ENCODE data around the gene SPATA4. TPM values are rescaled to one million over a fixed set of nuclear protein-coding genes. Genes with fewer than 3 reads are reported as not detected.

The SPATA4 gene
- total and polyA plus RNA-seq, 2 of the 13 experiments (the other 11 are each of a cell fraction or from before 2014, with no cell fraction given), result not detected

- DNase-seq (ENCODE audit: low spot score) (no peak), ATAC-seq (no peak), FAIRE-seq (no peak)
- no peaks in the 10 kb centered on the region for H4K20me1 ChIP-seq (ENCODE audit: insufficient read depth, low read length)
- H2AFZ ChIP-seq (ENCODE audit: low read length), result no peak overlapping the region
- H3K79me2 ChIP-seq (ENCODE audit: insufficient read depth, low read length), result no peaks in the 10 kb centered on the region
- H3K9ac ChIP-seq (ENCODE audit: insufficient read depth, low read depth, low read length), result no peak overlapping the region
- no peak overlapping the region for H3K27ac ChIP-seq (ENCODE audit: extremely low read length, insufficient read depth, low read length)
- no peaks in the 10 kb centered on the region for H3K36me3 ChIP-seq (replicated peaks in 1 of 2; ENCODE audit: control insufficient read depth in 1 of 2, insufficient read depth in 2 of 2, low read length in 2 of 2)
- ChIA-PET CTCF (ENCODE audit: low intra/inter-chr PET ratio, low total read pairs) (no interaction called here), POLR2A (no interaction called here)
- no peaks in the 10 kb centered on the region for H3K27me3 ChIP-seq (ENCODE audit: control insufficient read depth in 1 of 2, insufficient read depth in 2 of 2, low read length in 2 of 2)
- BruUV-seq (replicated peaks), result no TSS peak
- TF ChIP-seq ATF7 (IDR thresholded peaks at IDR 0.05) (no peak), ATF7 (CRISPR knock-in tag; IDR thresholded peaks at IDR 0.05) (no peak), ZSCAN5A (CRISPR knock-in tag; IDR thresholded peaks at IDR 0.05; ENCODE audit: borderline replicate concordance) (no peak), ZNF749 (CRISPR knock-in tag; IDR thresholded peaks at IDR 0.05; ENCODE audit: borderline replicate concordance) (no peak), PHF20 (CRISPR knock-in tag; IDR thresholded peaks at IDR 0.05) (no peak), ATF6 (CRISPR knock-in tag; conservative IDR thresholded peaks at IDR 0.05) (no peak)
- H3K4me3 ChIP-seq (replicated peaks in 1 of 3; ENCODE audit: insufficient read depth in 1 of 3, low read depth in 2 of 3, low read length in 3 of 3), result no peak overlapping the region
- H3K4me1 ChIP-seq (ENCODE audit: insufficient read depth, low read length), result no peaks in the 10 kb centered on the region
- in situ Hi-C loops (cut with HindIII; ENCODE audit: extremely low pct_ligation_motif_present, low pct_unique_long_range_greater_than_20kb) (no loop called here), intact Hi-C loops (cut with micrococcal nuclease; ENCODE audit: unreplicated experiment) (no loop called here)
- H3K4me2 ChIP-seq (ENCODE audit: low read depth, low read length), result no peak overlapping the region
- WGBS (ENCODE audit: low lambda C conversion rate), result 36% methylated on average over 7 of the region's 7 CpGs
- H3K9me3 ChIP-seq (ENCODE audit: low read length), result no peaks in the 10 kb centered on the region
These were observed 42.8 kb upstream of the SPATA4 start for GRCh38 chr4:176238157-176238610.
